Activated T-helper 17 cell treated with anti-CD3 and anti-CD28 coated beads, Interleukin-2, amount 50 U/mL, for 72 hours (primary cell): ENCODE measurements around the gene PHAX. TPM values are rescaled to one million over a fixed set of nuclear protein-coding genes. Genes with fewer than 3 reads are reported as not detected.
"Not testable (repeated sequence)": the region's sequence is repeated elsewhere in the genome, so short reads cannot be mapped to it uniquely, and the experiment has no call there.

Source experiments
- ATAC-seq: fragments of 150-1000 bp; cut with Tn5 transposase; replicated peaks from 2 replicates; pipeline ENCODE4 v1.10.0; 2021; ENCODE audit warnings: mild to moderate bottlenecking, moderate library complexity
- H3K27ac Mint-ChIP-seq: one replicate; pipeline ENCODE4 v1.8.0; 2022; ENCODE audit warnings: mixed read lengths
- H3K27me3 Mint-ChIP-seq: one replicate; pipeline ENCODE4 v1.8.0; 2022; ENCODE audit warnings: mixed read lengths
- H3K36me3 Mint-ChIP-seq: one replicate; pipeline ENCODE4 v1.8.0; 2022; ENCODE audit warnings: low read depth, mild to moderate bottlenecking, mixed read lengths
- H3K4me1 Mint-ChIP-seq: one replicate; pipeline ENCODE4 v1.8.0; 2022; ENCODE audit warnings: mixed read lengths
- H3K4me3 Mint-ChIP-seq: one replicate; pipeline ENCODE4 v1.8.0; 2022; ENCODE audit warnings: mild to moderate bottlenecking, mixed read lengths
- H3K9me3 Mint-ChIP-seq: one replicate; pipeline ENCODE4 v1.8.0; 2022; ENCODE audit warnings: mixed read lengths
- total RNA-seq, 2 donors: library from RNA; stranded (reverse); gene quantifications; one replicate each; pipeline ENCODE4 v1.2.3, GENCODE V29; 2022

Gene PHAX, protein sequence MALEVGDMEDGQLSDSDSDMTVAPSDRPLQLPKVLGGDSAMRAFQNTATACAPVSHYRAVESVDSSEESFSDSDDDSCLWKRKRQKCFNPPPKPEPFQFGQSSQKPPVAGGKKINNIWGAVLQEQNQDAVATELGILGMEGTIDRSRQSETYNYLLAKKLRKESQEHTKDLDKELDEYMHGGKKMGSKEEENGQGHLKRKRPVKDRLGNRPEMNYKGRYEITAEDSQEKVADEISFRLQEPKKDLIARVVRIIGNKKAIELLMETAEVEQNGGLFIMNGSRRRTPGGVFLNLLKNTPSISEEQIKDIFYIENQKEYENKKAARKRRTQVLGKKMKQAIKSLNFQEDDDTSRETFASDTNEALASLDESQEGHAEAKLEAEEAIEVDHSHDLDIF
- 10 to 100 TPM; 30.5 to 38.6 TPM for total RNA-seq

DNA sequence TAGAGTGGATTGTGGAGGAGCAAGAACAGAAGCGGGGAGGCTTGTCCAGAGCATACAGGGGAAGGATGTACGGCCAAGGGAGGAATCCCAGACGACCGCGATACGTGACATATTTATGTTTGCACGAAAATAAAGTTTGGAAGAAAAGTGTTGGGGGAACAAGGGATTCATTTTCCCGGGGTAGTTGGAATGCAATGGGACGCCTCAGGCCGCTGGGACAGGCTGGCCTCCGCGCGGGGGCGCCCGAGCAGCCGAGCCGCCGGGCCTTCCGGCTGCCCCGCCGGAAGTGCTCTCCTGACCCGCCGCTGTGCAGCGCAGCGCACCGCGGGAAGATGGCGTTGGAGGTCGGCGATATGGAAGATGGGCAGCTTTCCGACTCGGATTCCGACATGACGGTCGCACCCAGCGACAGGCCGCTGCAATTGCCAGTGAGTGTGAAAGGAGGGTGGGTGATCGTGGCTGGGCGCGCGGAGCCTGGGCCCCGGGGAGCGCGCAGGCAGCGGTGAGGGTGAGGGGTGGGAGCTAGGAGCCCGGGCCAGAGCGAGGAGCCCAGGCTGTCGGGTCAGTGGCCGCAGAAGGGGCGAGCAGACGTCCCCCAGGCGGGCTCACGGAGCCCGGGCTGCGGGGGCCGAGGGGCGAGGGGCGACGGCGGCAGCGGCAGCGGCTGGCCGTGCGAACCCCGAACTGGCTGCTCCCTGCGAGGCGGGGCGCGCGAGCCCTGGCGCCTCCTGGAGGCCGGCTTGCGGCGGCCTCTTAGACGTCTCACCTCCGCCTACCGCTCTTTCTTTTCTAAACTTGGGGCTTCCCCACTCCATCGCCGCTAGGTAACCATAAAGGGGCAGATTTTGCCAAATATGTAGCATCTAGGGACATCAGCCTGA is at the start of gene PHAX:
TSS of gene PHAX (plus strand) at position 317 of the 881 bp plus-strand sequence. CDS start at position 333, 16 bp downstream.
- Mint-ChIP-seq H3K36me3 (peaks cover 42% of the 10 kb centered on the region), H3K4me1 (peaks cover 9% of the 10 kb centered on the region), H3K4me3 (peak within 1 kb of the TSS; percentile 71), H3K27me3 (no peaks in the 10 kb centered on the region), H3K27ac (peak within 1 kb of the TSS; percentile 70), H3K9me3 (no peaks in the 10 kb centered on the region)
- peak; percentile 96 for ATAC-seq

GRCh38 chr5:126552614-126553013 is 48.1 kb upstream of the PHAX start:
- Mint-ChIP-seq H3K27me3 (no peaks in the 10 kb centered on the region), H3K27ac (no peak overlapping the region), H3K4me3 (no peak overlapping the region), H3K9me3 (no peaks in the 10 kb centered on the region), H3K4me1 (no peaks in the 10 kb centered on the region), H3K36me3 (no peaks in the 10 kb centered on the region)
- ATAC-seq, result no peak

GRCh38 chr5:126555101-126555500 is 45.6 kb upstream of the PHAX start:
- not testable (repeated sequence) for H3K4me3 Mint-ChIP-seq, H3K36me3 Mint-ChIP-seq, H3K4me1 Mint-ChIP-seq, H3K9me3 Mint-ChIP-seq, H3K27me3 Mint-ChIP-seq, ATAC-seq, H3K27ac Mint-ChIP-seq

DNA sequence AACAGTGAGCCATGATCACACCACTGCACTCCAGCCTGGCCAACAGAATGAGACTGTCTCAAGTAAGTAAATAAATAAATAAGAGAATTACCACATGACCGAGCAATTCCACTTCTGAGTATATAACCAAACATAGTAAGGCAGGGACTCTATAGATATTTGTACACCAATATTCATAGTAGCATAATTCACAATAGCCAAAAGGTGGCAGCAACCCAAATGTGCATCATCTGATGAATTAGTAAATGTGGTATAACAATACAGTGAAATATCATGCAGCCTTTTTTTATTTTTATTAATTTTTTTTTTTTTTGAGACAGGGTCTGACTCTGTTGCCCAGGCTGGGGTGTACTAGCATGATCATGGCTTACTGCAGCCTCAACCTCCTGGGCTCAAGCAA is 38.8 kb upstream of the PHAX start:
- no peak for ATAC-seq
- H3K27ac Mint-ChIP-seq, result no peak overlapping the region
- H3K4me1 Mint-ChIP-seq, result no peaks in the 10 kb centered on the region
- H3K36me3 Mint-ChIP-seq, result no peaks in the 10 kb centered on the region
- H3K9me3 Mint-ChIP-seq, result no peaks in the 10 kb centered on the region
- no peak overlapping the region for H3K4me3 Mint-ChIP-seq
- no peaks in the 10 kb centered on the region for H3K27me3 Mint-ChIP-seq

GRCh38 chr5:126562823-126563222 is 37.9 kb upstream of the PHAX start:
- H3K4me3 Mint-ChIP-seq, result no peak overlapping the region
- no peaks in the 10 kb centered on the region for H3K9me3 Mint-ChIP-seq
- H3K36me3 Mint-ChIP-seq, result no peaks in the 10 kb centered on the region
- no peaks in the 10 kb centered on the region for H3K27me3 Mint-ChIP-seq
- no peaks in the 10 kb centered on the region for H3K4me1 Mint-ChIP-seq
- H3K27ac Mint-ChIP-seq, result no peak overlapping the region
- ATAC-seq, result peak; percentile 23

DNA sequence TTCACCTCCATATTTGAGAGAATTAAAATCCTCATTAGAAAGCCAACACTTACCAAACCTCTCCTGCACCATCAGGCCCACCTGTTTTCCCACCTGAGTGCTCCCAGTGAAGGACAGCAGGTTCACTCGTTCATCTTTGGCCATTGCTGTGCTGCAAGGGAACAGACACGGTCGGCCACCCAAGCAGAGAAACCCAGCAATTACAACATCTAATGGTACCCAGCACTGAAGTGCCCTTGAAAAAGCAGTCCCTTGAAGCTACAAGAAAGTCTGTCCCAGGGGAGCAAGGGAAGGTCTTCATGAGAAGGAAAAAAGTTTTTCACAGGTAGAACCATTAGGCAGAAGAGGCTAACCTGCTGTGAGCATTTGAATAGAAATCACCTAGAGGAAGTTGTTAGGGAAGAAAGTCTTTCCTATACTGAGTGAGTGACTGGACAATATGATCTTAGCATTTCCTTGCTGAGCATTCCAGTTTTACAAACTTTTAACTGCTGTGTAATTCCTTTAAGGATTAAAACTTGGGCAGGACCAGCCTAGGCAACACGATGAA is 32.5 kb upstream of the PHAX start:
- H3K36me3 Mint-ChIP-seq, result no peaks in the 10 kb centered on the region
- H3K9me3 Mint-ChIP-seq, result no peaks in the 10 kb centered on the region
- no peak overlapping the region for H3K4me3 Mint-ChIP-seq
- no peaks in the 10 kb centered on the region for H3K27me3 Mint-ChIP-seq
- ATAC-seq, result no peak
- H3K27ac Mint-ChIP-seq, result no peak overlapping the region
- H3K4me1 Mint-ChIP-seq, result no peaks in the 10 kb centered on the region

GRCh38 chr5:126575644-126576043 is 25.1 kb upstream of the PHAX start:
- Mint-ChIP-seq H3K4me1 (no peaks in the 10 kb centered on the region), H3K9me3 (no peaks in the 10 kb centered on the region), H3K27me3 (no peaks in the 10 kb centered on the region), H3K27ac (no peak overlapping the region), H3K36me3 (no peaks in the 10 kb centered on the region), H3K4me3 (no peak overlapping the region)
- no peak for ATAC-seq

GRCh38 chr5:126576974-126577373 is 23.8 kb upstream of the PHAX start:
- H3K4me3 Mint-ChIP-seq, result no peak overlapping the region
- H3K36me3 Mint-ChIP-seq, result no peaks in the 10 kb centered on the region
- H3K27me3 Mint-ChIP-seq, result no peaks in the 10 kb centered on the region
- ATAC-seq, result no peak
- H3K27ac Mint-ChIP-seq, result no peak overlapping the region
- H3K9me3 Mint-ChIP-seq, result no peaks in the 10 kb centered on the region
- no peaks in the 10 kb centered on the region for H3K4me1 Mint-ChIP-seq

DNA sequence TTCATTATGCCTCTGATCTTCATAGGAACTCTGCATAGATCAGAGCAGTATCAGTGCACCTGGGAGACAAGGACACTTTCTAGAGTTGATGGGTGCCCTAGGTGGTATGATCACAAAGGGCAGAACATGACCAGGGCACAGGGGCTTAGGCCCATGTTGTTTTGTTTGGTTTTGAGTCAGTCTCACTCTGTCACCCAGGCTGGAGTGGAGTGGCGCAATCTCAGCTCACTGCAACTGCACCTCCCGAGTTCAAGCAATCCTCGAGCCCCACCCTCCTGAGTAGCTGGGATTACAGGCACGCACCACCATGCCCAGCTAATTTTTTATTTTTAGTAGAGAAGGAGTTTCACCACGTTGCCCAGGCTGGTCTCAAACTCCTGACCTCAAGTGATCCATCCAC is 23.3 kb upstream of the PHAX start:
- Mint-ChIP-seq H3K36me3 (no peaks in the 10 kb centered on the region), H3K27ac (no peak overlapping the region)
- no peak for ATAC-seq

DNA sequence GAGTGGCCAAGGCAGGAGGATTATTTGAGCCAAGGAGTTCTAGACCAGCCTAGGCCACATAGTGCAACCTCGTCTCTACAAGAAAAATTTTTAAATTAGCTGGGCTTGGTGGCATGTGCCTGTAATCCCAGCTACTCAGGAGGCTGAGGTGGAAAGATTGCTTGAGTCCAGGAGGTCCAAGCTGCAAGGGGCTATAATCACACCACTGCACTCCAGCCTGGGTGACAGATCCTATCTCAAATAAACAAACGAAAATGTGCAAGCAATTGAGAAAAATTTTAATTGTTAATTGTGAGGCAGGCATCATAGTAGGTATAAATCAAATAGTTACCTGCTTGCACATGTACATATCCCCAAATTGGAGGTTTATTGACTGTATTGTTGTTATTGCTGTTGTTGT is 21.0 kb upstream of the PHAX start:
- Mint-ChIP-seq H3K9me3 (no peaks in the 10 kb centered on the region), H3K27ac (no peak overlapping the region), H3K4me3 (no peak overlapping the region), H3K4me1 (no peaks in the 10 kb centered on the region), H3K27me3 (peaks cover 3% of the 10 kb centered on the region), H3K36me3 (no peaks in the 10 kb centered on the region)
- no peak for ATAC-seq

More for the DNA sequence above, 23.3 kb upstream of the PHAX start:
- Mint-ChIP-seq H3K4me3 (no peak overlapping the region), H3K4me1 (no peaks in the 10 kb centered on the region), H3K27me3 (no peaks in the 10 kb centered on the region), H3K9me3 (no peaks in the 10 kb centered on the region)

- Mint-ChIP-seq H3K4me3 (no peak overlapping the region), H3K27me3 (peaks cover 6% of the 10 kb centered on the region), H3K9me3 (no peaks in the 10 kb centered on the region), H3K27ac (no peak overlapping the region), H3K4me1 (no peaks in the 10 kb centered on the region), H3K36me3 (no peaks in the 10 kb centered on the region)
- ATAC-seq, result no peak
Observed at GRCh38 chr5:126583761-126584160, 17.0 kb upstream of the PHAX start.

DNA sequence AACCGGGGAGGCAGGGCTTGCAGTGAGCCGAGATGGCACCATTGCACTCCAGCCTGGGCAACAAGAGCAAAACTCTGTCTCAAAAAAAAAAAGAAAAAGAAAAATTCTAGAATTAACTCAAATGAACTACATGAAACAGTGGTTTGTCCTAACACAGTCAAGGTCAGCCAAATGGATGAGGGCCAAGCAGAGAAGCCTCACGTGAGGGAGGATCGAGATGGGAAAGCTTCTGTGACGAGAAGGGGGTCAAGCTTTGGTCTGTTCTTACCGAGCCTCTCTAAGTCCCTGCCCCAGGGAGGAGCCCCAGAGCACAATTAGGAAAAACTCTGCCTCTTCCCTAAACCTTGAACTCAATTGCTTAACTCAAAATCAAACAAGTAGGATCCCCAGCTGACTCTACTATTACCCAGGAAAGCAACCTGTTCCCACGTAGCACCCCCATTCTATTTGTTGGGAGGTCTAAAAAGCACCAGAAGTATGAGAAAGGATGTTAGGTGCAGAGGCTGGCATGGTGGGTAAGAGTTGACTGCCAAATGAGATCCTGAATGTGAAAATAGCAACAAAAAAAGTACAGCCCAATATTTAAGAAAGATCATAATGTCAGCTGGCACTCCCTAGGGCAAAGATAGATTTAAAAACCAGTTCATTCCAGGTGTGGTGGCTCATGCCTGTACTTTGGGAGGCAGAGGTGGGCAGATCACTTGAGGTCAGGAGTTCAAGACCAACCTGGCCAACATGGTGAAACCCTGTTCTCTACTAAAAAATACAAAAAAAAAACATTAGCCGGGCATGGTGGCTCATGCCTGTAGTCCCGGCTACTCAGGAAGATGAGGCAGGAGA is 13.0 kb upstream of the PHAX start:
- no peak for ATAC-seq
- Mint-ChIP-seq H3K27ac (no peak overlapping the region), H3K36me3 (no peaks in the 10 kb centered on the region), H3K9me3 (no peaks in the 10 kb centered on the region), H3K27me3 (peaks cover 6% of the 10 kb centered on the region), H3K4me3 (no peak overlapping the region), H3K4me1 (no peaks in the 10 kb centered on the region)

GRCh38 chr5:126589536-126590297 is 11.0 kb upstream of the PHAX start:
- Mint-ChIP-seq H3K4me3 (no peak overlapping the region), H3K36me3 (no peaks in the 10 kb centered on the region), H3K4me1 (peaks cover 7% of the 10 kb centered on the region), H3K27ac (no peak overlapping the region), H3K27me3 (peaks cover 14% of the 10 kb centered on the region), H3K9me3 (no peaks in the 10 kb centered on the region)
- no peak for ATAC-seq
